IMR-90 (cell line): ENCODE data around the gene SPAG5. TPM values are rescaled to one million over a fixed set of nuclear protein-coding genes. Genes with fewer than 3 reads are reported as not detected.
A peak's percentile ranks its signal among the peaks of the same experiment; 100 is the strongest.

Experiments used
- ATAC-seq: fragments of 200-7000 bp; cut with Tn5 transposase; 2 replicates; pipeline ENCODE4 v1.9.1; 2020; ENCODE audit warnings: low read depth, mild to moderate bottlenecking, moderate library complexity
- BruUV-seq: library from RNA; stranded (reverse); fragments of 400-500 nt; replicated peaks from 2 replicates; lab custom pipeline; 2021; lab: Mats Ljungman, UMichigan
- CTCF ChIA-PET: fragments of 300-600 bp; formaldehyde crosslinking; extraction: SDS; loops from one replicate; lab custom pipeline; 2021; ENCODE audit warnings: antibody characterized with exemption; lab: Yijun Ruan, JAX
- POLR2A ChIA-PET: fragments of 300-600 bp; sonication (Branson Sonifier 250); formaldehyde crosslinking; loops from one replicate; lab custom pipeline; 2022; ENCODE audit warnings: antibody characterized with exemption; ENCODE audit not compliant: unreplicated experiment; lab: Charles Lee
- DNase-seq: peaks from one replicate; pipeline ENCODE4 v3.0.0; 2013
- H2AFZ ChIP-seq: replicated peaks from 2 replicates; pipeline ENCODE3; 2013; ENCODE audit warnings: low read length, mild to moderate bottlenecking; ENCODE audit not compliant: poor library complexity
- H2AK5ac ChIP-seq: 2 replicates; pipeline ENCODE4 v1.6.1; 2013; ENCODE audit warnings: low read depth, low read length, inconsistent platforms
- H2AK9ac ChIP-seq: replicated peaks from 2 replicates; pipeline ENCODE3; 2013; ENCODE audit warnings: mild to moderate bottlenecking, low read depth, low read length, moderate library complexity; ENCODE audit not compliant: poor library complexity
- H2BK120ac ChIP-seq: 2 replicates; pipeline ENCODE4 v1.6.1; 2013; ENCODE audit warnings: low read depth, low read length, inconsistent platforms
- H2BK15ac ChIP-seq: 3 replicates; pipeline ENCODE4 v1.6.1; 2013; ENCODE audit warnings: low read depth, low read length, inconsistent platforms
- H2BK20ac ChIP-seq: 2 replicates; pipeline ENCODE4 v1.6.1; 2013; ENCODE audit warnings: low read depth, mild to moderate bottlenecking, inconsistent platforms, low read length, moderate library complexity
- H2BK5ac ChIP-seq: 2 replicates; pipeline ENCODE4 v1.6.1; 2013; ENCODE audit warnings: mild to moderate bottlenecking, low read depth, low read length, inconsistent platforms; ENCODE audit not compliant: poor library complexity, severe bottlenecking
- H3K14ac ChIP-seq: replicated peaks from 2 replicates; pipeline ENCODE4 v1.6.1; 2013; ENCODE audit warnings: low read depth, low read length, inconsistent platforms
- H3K18ac ChIP-seq: 2 replicates; pipeline ENCODE4 v1.6.1; 2013; ENCODE audit warnings: low read depth, low read length, control low read depth
- H3K23ac ChIP-seq: 2 replicates; pipeline ENCODE4 v1.6.1; 2013; ENCODE audit warnings: low read depth, low read length, inconsistent platforms
- H3K27ac ChIP-seq: 2 replicates; pipeline ENCODE4 v1.5.1; 2013; ENCODE audit warnings: mild to moderate bottlenecking, control low read depth, low read length; ENCODE audit not compliant: insufficient read depth
- H3K27me3 ChIP-seq: 2 replicates; pipeline ENCODE4 v1.6.1; 2013; ENCODE audit warnings: low read length; ENCODE audit not compliant: control insufficient read depth, insufficient read depth
- H3K36me3 ChIP-seq: 2 replicates; pipeline ENCODE4 v1.6.1; 2013; ENCODE audit warnings: low read length, mixed read lengths; ENCODE audit not compliant: control insufficient read depth, insufficient read depth
- H3K4ac ChIP-seq: 2 replicates; pipeline ENCODE4 v1.6.1; 2013; ENCODE audit warnings: low read depth, low read length, inconsistent platforms
- H3K4me1 ChIP-seq: 2 replicates; pipeline ENCODE4 v1.6.1; 2013; ENCODE audit warnings: low read length, mixed read lengths; ENCODE audit not compliant: control insufficient read depth, insufficient read depth
- H3K4me2 ChIP-seq: 2 replicates; pipeline ENCODE4 v1.6.1; 2013; ENCODE audit warnings: low read depth, mild to moderate bottlenecking, control low read depth, low read length, moderate library complexity
- H3K4me3 ChIP-seq: 2 replicates; pipeline ENCODE4 v1.5.1; 2013; ENCODE audit warnings: low read depth, mild to moderate bottlenecking, control low read depth, low read length, moderate library complexity; ENCODE audit not compliant: insufficient read depth
- H3K56ac ChIP-seq: 2 replicates; pipeline ENCODE4 v1.6.1; 2013; ENCODE audit warnings: low read length, inconsistent platforms; ENCODE audit not compliant: insufficient read depth; ENCODE audit errors: extremely low read depth
- H3K79me1 ChIP-seq, 2 experiments: 2 replicates each; pipeline ENCODE4 v1.6.1; 2013; ENCODE audit warnings: low read length in 2 of 2, inconsistent platforms in 1 of 2, low read depth in 1 of 2
- H3K9ac ChIP-seq: 2 replicates; pipeline ENCODE4 v1.6.1; 2013; ENCODE audit warnings: low read depth, low read length, control low read depth
- H3K9me1 ChIP-seq: 2 replicates; pipeline ENCODE4 v1.6.1; 2013; ENCODE audit warnings: low read length, inconsistent platforms; ENCODE audit not compliant: insufficient read depth
- H3K9me3 ChIP-seq: 2 replicates; pipeline ENCODE4 v1.6.1; 2013; ENCODE audit warnings: low read length; ENCODE audit not compliant: control insufficient read depth, insufficient read depth
- H4K20me1 ChIP-seq: 2 replicates; pipeline ENCODE4 v1.6.1; 2013; ENCODE audit warnings: low read length, inconsistent platforms; ENCODE audit not compliant: insufficient read depth
- H4K5ac ChIP-seq: 2 replicates; pipeline ENCODE4 v1.6.1; 2013; ENCODE audit warnings: mild to moderate bottlenecking, low read depth, low read length, control low read depth
- H4K8ac ChIP-seq, 2 experiments: 2 replicates each; pipeline ENCODE4 v1.6.1; 2013; ENCODE audit warnings: low read depth in 2 of 2, low read length in 2 of 2, control low read depth in 1 of 2, inconsistent platforms in 1 of 2
- H4K91ac ChIP-seq: 2 replicates; pipeline ENCODE4 v1.6.1; 2013; ENCODE audit warnings: low read depth, low read length, inconsistent platforms; ENCODE audit not compliant: insufficient read depth
- CTCF ChIP-seq: conservative IDR thresholded peaks from 2 replicates; pipeline ENCODE4 v1.5.1; 2012; ENCODE audit warnings: mild to moderate bottlenecking, low read depth, low read length, improper control_type of control experiment
- ELK1 ChIP-seq: fragments of 150-350 bp; IDR thresholded peaks from 2 replicates; pipeline ENCODE4 v1.6.1; 2016; ENCODE audit warnings: low read depth, mild to moderate bottlenecking, low read length, moderate library complexity, borderline replicate concordance
- NFE2L2 ChIP-seq: fragments of 150-350 bp; IDR thresholded peaks from 2 replicates; pipeline ENCODE4 v1.6.1; 2016; ENCODE audit warnings: low read depth, mild to moderate bottlenecking, low read length
- WGBS, 2 experiments: methylation state at CpG; one replicate each; pipeline versions ENCODE4 v1.1.5 to v1.1.7; 2013; ENCODE audit warnings: missing lambda C conversion rate in 2 of 2; ENCODE audit not compliant: insufficient read length in 1 of 2; ENCODE audit errors: extremely low coverage in 2 of 2; 5-methylcytosine and 5-hydroxymethylcytosine counted together
- dilution Hi-C: fragments of 300-500 bp; cut with HindIII; formaldehyde crosslinking; loops from one replicate; pipeline ENCODE4 v1.14.3; 2018; ENCODE audit warnings: low sequenced_read_pairs; ENCODE audit not compliant: unreplicated experiment
- in situ Hi-C: fragments of 300-500 bp; cut with MboI; formaldehyde crosslinking; loops from 3 replicates; pipeline ENCODE4 v1.14.3; 2019; ENCODE audit warnings: low sequenced_read_pairs, inconsistent platforms, mixed read lengths
- intact Hi-C: fragments of 100-400 bp; cut with micrococcal nuclease; formaldehyde crosslinking; loops from 2 replicates; pipeline ENCODE4 v1.10.0; 2022
- polyA plus RNA-seq, 3 experiments: library from polyadenylated mRNA; depleted of rRNA; stranded (reverse); fragments of >200 nt; gene quantifications; 2 replicates each; pipeline ENCODE4 v1.2.3, GENCODE V29; 2012; ENCODE audit warnings: low replicate concordance in 1 of 3
- total RNA-seq: library from RNA; depleted of rRNA; stranded (reverse); fragments of >200 nt; gene quantifications from 2 replicates; pipeline ENCODE4 v1.2.3, GENCODE V29; 2012

Gene SPAG5
- total and polyA plus RNA-seq, 2 of the 4 experiments (the other 2 are of a cell fraction), result 40.3 to 60.8 TPM

GRCh38 chr17:28575126-28575795, 23.6 kb downstream of the SPAG5 start:
- H2BK15ac ChIP-seq, result no peak overlapping the region
- no peak overlapping the region for H3K14ac ChIP-seq
- no peak overlapping the region for H2AFZ ChIP-seq
- CTCF ChIA-PET, result no interaction called here
- H3K27me3 ChIP-seq, result no peaks in the 10 kb centered on the region
- H4K20me1 ChIP-seq, result peaks cover 5% of the 10 kb centered on the region; the same call in 1 of the 2 replicates
- H3K23ac ChIP-seq, result no peak overlapping the region
- H3K36me3 ChIP-seq, result peaks cover 23% of the 10 kb centered on the region
- no peak overlapping the region for H4K5ac ChIP-seq
- H3K4ac ChIP-seq, result no peak overlapping the region
- no peak overlapping the region for H3K4me2 ChIP-seq
- no peak overlapping the region for H2BK20ac ChIP-seq
- peaks cover 6% of the 10 kb centered on the region; the same call in 1 of the 2 replicates for H3K4me1 ChIP-seq
- no peaks in the 10 kb centered on the region for H3K9me3 ChIP-seq
- WGBS, 2 experiments, result 95% methylated on average over 7 of the region's 14 CpGs; no CpG with 5 or more reads in 1 of the 2 experiments
- H3K79me1 ChIP-seq, result peaks cover 10 to 20% of the 10 kb centered on the region in 2 experiments
- intact Hi-C loops, result no loop called here
- dilution Hi-C loops, result no loop called here
- BruUV-seq, result no TSS peak
- H3K18ac ChIP-seq, result no peak overlapping the region
- no peak overlapping the region for H4K91ac ChIP-seq
- no peak overlapping the region for H4K8ac ChIP-seq
- ATAC-seq (no peak), DNase-seq (no peak)
- no peak overlapping the region for H3K27ac ChIP-seq
- no peak overlapping the region for H3K56ac ChIP-seq
- POLR2A ChIA-PET, result no interaction called here
- H3K4me3 ChIP-seq, result no peak overlapping the region
- in situ Hi-C loops, result no loop called here
- H2AK9ac ChIP-seq, result peak overlapping the region; percentile 34
- no peak overlapping the region for H3K9ac ChIP-seq
- no peak overlapping the region for H2BK120ac ChIP-seq
- no peak overlapping the region for H2AK5ac ChIP-seq
- H3K9me1 ChIP-seq, result peaks cover 11% of the 10 kb centered on the region
- 0 out of 2 replicates have a peak, but pooled peaks have one; percentile 14 for TF ChIP-seq CTCF
- TF ChIP-seq NFE2L2, result no peak
- TF ChIP-seq ELK1, result no peak
- no peak overlapping the region for H2BK5ac ChIP-seq
